Fibroblast of lung (primary cell): ENCODE results near the gene COG5. TPM values are rescaled to one million over a fixed set of nuclear protein-coding genes. Genes with fewer than 3 reads are reported as not detected.

Experiments
- DNase-seq, 2 donors: peaks; one replicate each; pipeline versions ENCODE4 v3.0.0 to v3.0.0-alpha.2; 2010; ENCODE audit warnings: low read depth in 2 of 2
- H2AFZ ChIP-seq: 2 replicates; pipeline ENCODE4 v1.5.1; 2012; ENCODE audit warnings: low read length, control low read depth, inconsistent platforms
- H3K27ac ChIP-seq: 2 replicates; pipeline ENCODE4 v1.5.1; 2011; ENCODE audit warnings: low read length, control low read depth; ENCODE audit not compliant: insufficient read depth
- H3K27me3 ChIP-seq: 2 replicates; pipeline ENCODE4 v1.5.1; 2011; ENCODE audit warnings: mild to moderate bottlenecking, low read length; ENCODE audit not compliant: control insufficient read depth, insufficient read depth
- H3K36me3 ChIP-seq: 2 replicates; pipeline ENCODE4 v1.5.1; 2011; ENCODE audit warnings: low read length; ENCODE audit not compliant: control insufficient read depth, insufficient read depth
- H3K4me1 ChIP-seq: 2 replicates; pipeline ENCODE4 v1.5.1; 2011; ENCODE audit warnings: low read length; ENCODE audit not compliant: control insufficient read depth, insufficient read depth; ENCODE audit errors: extremely low read depth
- H3K4me2 ChIP-seq: 2 replicates; pipeline ENCODE4 v1.5.1; 2011; ENCODE audit warnings: low read length, control low read depth; ENCODE audit not compliant: insufficient read depth; ENCODE audit errors: extremely low read depth
- H3K4me3 ChIP-seq, 4 experiments: fragments of 200-600 bp in 1 of 4; sonication (generic) in 1 of 4; replicated peaks in 1 of 4; 2 replicates each; pipeline ENCODE4 v1.5.1; 2011 to 2016; ENCODE audit warnings: low read length in 4 of 4, low read depth in 3 of 4, mild to moderate bottlenecking in 3 of 4, control low read depth in 2 of 4, inconsistent platforms in 1 of 4, mixed read lengths in 1 of 4; ENCODE audit not compliant: insufficient read depth in 1 of 4; ENCODE audit errors: control extremely low read depth in 1 of 4
- H3K79me2 ChIP-seq: 2 replicates; pipeline ENCODE4 v1.5.1; 2012; ENCODE audit warnings: mild to moderate bottlenecking, low read length, inconsistent platforms; ENCODE audit not compliant: control insufficient read depth, insufficient read depth
- H3K9ac ChIP-seq: 2 replicates; pipeline ENCODE4 v1.5.1; 2011; ENCODE audit warnings: mild to moderate bottlenecking, low read length, control low read depth; ENCODE audit not compliant: insufficient read depth
- H3K9me3 ChIP-seq: 2 replicates; pipeline ENCODE4 v1.5.1; 2012; ENCODE audit warnings: low read depth, low read length; ENCODE audit not compliant: control insufficient read depth, insufficient read depth
- H4K20me1 ChIP-seq: 2 replicates; pipeline ENCODE4 v1.5.1; 2011; ENCODE audit warnings: low read length; ENCODE audit not compliant: control insufficient read depth, insufficient read depth; ENCODE audit errors: extremely low read depth
- EZH2 ChIP-seq: IDR thresholded peaks from 2 replicates; pipeline ENCODE4 v1.5.1; 2012; ENCODE audit warnings: low read length, control low read depth, mild to moderate bottlenecking; ENCODE audit errors: missing control alignments
- polyA plus RNA-seq, 2 donors: library from polyadenylated mRNA; depleted of rRNA in 1 of 2; stranded (reverse) in 1 of 2; unstranded in 1 of 2; fragments of >200 nt; gene quantifications; 2 replicates each; pipeline ENCODE4 v1.2.1, GENCODE V29; 2011 to 2012; ENCODE audit warnings: missing spikeins in 1 of 2
- total RNA-seq: library from RNA; depleted of rRNA; stranded (reverse); fragments of >200 nt; gene quantifications from 2 replicates; pipeline ENCODE4 v1.2.1, GENCODE V29; 2014
- TF ChIP-seq, protein P1 (sequence below), 2 donors: IDR thresholded peaks in 1 of 2; conservative IDR thresholded peaks in 1 of 2; 1 replicate in 1 of 2; 2 replicates in 1 of 2; pipeline ENCODE4 v1.5.1; 2011 to 2012; ENCODE audit warnings: low read length in 2 of 2, control low read depth in 1 of 2, inconsistent platforms in 1 of 2, low read depth in 1 of 2, mild to moderate bottlenecking in 1 of 2

The COG5 gene
- total and polyA plus RNA-seq, 2 donors (not counting 1 experiment from before 2014, with no cell fraction given) = 34.5 to 40.3 TPM

DNA sequence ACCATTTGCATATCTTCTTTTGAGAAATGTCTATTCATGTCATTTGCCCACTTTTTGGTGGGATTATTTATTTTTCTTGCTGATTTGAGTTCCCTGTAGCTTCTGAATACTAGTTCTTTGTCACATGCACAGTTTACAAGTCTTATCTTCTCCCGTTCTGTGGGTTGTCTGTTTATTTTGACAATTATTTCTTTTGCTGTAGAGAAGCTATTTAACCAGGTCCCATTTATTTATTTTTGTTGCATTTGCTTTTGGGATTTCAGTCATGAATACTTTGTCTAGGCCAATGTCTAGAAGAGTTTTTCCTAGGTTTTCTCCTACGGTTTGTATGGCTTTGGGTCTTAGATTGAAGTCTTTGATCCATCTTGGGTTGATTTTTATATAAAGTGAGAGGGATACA is 60.9 kb downstream of the COG5 start:
- Histone ChIP-seq H3K36me3 (no peaks in the 10 kb centered on the region), H3K4me2 (no peak overlapping the region), H2AFZ (no peak overlapping the region), H3K79me2 (no peaks in the 10 kb centered on the region), H3K9ac (no peak overlapping the region), H3K9me3 (no peaks in the 10 kb centered on the region), H3K27me3 (no peaks in the 10 kb centered on the region), H3K4me3 (no peak overlapping the region), H4K20me1 (no peaks in the 10 kb centered on the region), H3K4me1 (no peaks in the 10 kb centered on the region), H3K27ac (no peak overlapping the region)
- TF ChIP-seq, protein P1, sequence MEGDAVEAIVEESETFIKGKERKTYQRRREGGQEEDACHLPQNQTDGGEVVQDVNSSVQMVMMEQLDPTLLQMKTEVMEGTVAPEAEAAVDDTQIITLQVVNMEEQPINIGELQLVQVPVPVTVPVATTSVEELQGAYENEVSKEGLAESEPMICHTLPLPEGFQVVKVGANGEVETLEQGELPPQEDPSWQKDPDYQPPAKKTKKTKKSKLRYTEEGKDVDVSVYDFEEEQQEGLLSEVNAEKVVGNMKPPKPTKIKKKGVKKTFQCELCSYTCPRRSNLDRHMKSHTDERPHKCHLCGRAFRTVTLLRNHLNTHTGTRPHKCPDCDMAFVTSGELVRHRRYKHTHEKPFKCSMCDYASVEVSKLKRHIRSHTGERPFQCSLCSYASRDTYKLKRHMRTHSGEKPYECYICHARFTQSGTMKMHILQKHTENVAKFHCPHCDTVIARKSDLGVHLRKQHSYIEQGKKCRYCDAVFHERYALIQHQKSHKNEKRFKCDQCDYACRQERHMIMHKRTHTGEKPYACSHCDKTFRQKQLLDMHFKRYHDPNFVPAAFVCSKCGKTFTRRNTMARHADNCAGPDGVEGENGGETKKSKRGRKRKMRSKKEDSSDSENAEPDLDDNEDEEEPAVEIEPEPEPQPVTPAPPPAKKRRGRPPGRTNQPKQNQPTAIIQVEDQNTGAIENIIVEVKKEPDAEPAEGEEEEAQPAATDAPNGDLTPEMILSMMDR (conservative IDR thresholded peaks at IDR 0.05 in 1 of 2, IDR thresholded peaks at IDR 0.05 in 1 of 2; ENCODE audit: low read depth in 1 of 2, low read length in 2 of 2) = no peak
- no peak for TF ChIP-seq EZH2
- peak in 1 of 2 donors; percentile 1 for DNase-seq

DNA sequence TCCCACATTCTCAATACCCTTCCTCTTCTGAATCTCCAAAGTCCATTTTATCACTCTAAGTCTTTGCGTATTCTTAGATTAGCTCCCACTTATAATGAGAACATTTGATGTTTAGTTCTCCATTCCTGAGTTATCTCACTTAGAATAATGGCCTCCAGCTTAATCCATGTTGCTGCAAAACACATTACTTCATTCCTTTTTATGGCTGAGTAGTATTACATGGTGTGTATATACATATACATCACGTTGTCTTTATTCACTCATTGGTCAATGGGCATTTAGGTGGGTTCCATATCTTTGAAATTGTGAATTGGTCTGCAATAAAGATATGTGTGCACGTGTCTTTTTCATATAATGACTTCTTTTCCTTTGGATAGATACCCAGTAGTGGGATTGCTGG is 61.6 kb downstream of the COG5 start:
- no peak overlapping the region for H3K9ac ChIP-seq
- H3K27me3 ChIP-seq = no peaks in the 10 kb centered on the region
- H3K9me3 ChIP-seq = no peaks in the 10 kb centered on the region
- TF ChIP-seq EZH2 = no peak
- TF ChIP-seq, protein P1 (conservative IDR thresholded peaks at IDR 0.05 in 1 of 2, IDR thresholded peaks at IDR 0.05 in 1 of 2; ENCODE audit: low read depth in 1 of 2, low read length in 2 of 2) = no peak
- H3K4me2 ChIP-seq = no peak overlapping the region
- H2AFZ ChIP-seq = no peak overlapping the region
- no peak overlapping the region for H3K4me3 ChIP-seq
- no peaks in the 10 kb centered on the region for H3K36me3 ChIP-seq
- H3K79me2 ChIP-seq = no peaks in the 10 kb centered on the region
- no peaks in the 10 kb centered on the region for H4K20me1 ChIP-seq
- H3K27ac ChIP-seq = no peak overlapping the region
- DNase-seq = no peak
- no peaks in the 10 kb centered on the region for H3K4me1 ChIP-seq

DNA sequence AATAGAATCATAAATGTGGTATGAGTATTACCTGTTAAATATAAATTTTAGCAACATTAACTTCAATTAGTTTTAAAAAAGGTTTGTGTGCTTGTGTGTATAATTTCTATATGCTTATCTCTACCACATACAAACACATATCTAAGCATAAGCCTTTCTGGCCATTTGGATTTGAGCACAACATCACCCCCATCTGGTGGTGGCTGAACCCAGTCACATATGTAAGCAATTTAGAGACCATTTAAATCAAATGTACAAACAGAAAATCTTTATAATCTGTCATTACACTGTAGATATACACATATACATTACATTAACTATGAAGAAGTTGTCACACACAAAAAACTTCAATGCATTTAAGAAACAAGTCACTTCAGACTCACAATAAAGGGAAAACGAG is 62.1 kb downstream of the COG5 start:
- H3K9me3 ChIP-seq = no peaks in the 10 kb centered on the region
- peak; percentile 15 to 60 for DNase-seq
- H3K9ac ChIP-seq = no peak overlapping the region
- no peak overlapping the region for H3K4me3 ChIP-seq
- TF ChIP-seq EZH2 = no peak
- TF ChIP-seq, protein P1 (conservative IDR thresholded peaks at IDR 0.05 in 1 of 2, IDR thresholded peaks at IDR 0.05 in 1 of 2; ENCODE audit: low read depth in 1 of 2, low read length in 2 of 2) = peak; percentile 34 to 57
- H3K4me2 ChIP-seq = no peak overlapping the region
- no peak overlapping the region for H2AFZ ChIP-seq
- H3K27me3 ChIP-seq = no peaks in the 10 kb centered on the region
- H4K20me1 ChIP-seq = no peaks in the 10 kb centered on the region
- no peaks in the 10 kb centered on the region for H3K36me3 ChIP-seq
- no peaks in the 10 kb centered on the region for H3K4me1 ChIP-seq
- no peaks in the 10 kb centered on the region for H3K79me2 ChIP-seq
- no peak overlapping the region for H3K27ac ChIP-seq
